ENCODE measurements around the gene RPS6KL1. TPM values are rescaled to one million over a fixed set of nuclear protein-coding genes. Genes with fewer than 3 reads are reported as not detected.

Gene RPS6KL1
- total RNA-seq, 4 donors from 2014 or later, result 4.2 to 12.7 (median 6.7) TPM

DNA sequence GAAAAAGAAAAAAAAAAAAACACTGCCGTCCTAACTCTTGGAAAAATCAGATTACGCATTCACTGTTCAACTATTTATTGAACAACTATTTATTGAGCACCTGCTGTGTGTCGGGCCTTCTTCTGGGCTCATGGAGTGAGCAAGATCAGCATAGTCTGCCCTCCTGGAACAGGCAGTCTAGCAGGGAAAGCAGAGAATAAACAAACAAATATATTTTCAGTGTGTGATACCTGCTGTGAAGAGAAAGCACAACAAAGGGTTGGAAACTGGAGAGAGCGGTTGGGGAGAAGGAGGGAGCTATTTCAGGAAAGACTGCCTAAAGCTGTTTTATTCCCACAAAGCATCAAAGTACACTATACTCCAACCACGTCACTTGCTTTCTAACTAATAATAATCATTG is 57.9 kb downstream of the RPS6KL1 start:
- H3K9me3 ChIP-seq, result no peaks in the 10 kb centered on the region
- no peak for DNase-seq
- H3K27me3 ChIP-seq, result no peaks in the 10 kb centered on the region
- no peaks in the 10 kb centered on the region for H3K36me3 ChIP-seq
- H3K4me3 ChIP-seq, result no peak overlapping the region
- H3K4me1 ChIP-seq, result peaks cover 0 to 7% (median 3%) of the 10 kb centered on the region in 4 donors
- TF ChIP-seq POLR2A (IDR thresholded peaks at IDR 0.05), result no peak
- TF ChIP-seq CTCF (IDR thresholded peaks at IDR 0.05), result no peak
- H3K27ac ChIP-seq, result no peak overlapping the region

DNA sequence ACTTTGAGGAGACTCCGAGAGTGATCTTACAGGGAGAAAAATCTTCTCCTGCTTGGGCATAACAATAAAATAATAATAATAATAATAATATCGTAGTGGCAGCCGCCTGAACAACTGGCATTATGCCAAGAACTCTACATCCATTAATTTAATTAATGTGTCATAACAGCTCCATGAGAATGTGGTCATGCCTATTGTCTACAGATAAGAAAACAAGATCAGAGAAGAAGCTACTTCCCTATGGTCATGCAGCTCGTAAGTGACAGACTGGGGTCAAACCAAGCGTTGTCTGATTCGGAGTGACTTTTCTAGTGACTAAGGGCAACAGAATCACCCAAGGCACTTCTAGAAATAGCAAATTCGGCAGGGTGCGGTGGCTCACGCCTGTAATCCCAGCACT is 58.9 kb downstream of the RPS6KL1 start:
- H3K27ac ChIP-seq, result no peak overlapping the region
- peaks cover 0 to 7% (median 3%) of the 10 kb centered on the region in 4 donors for H3K4me1 ChIP-seq
- H3K27me3 ChIP-seq, result no peaks in the 10 kb centered on the region
- no peaks in the 10 kb centered on the region for H3K9me3 ChIP-seq
- DNase-seq, result no peak
- no peak for TF ChIP-seq POLR2A (IDR thresholded peaks at IDR 0.05)
- no peak for TF ChIP-seq CTCF (IDR thresholded peaks at IDR 0.05)
- H3K4me3 ChIP-seq, result no peak overlapping the region
- H3K36me3 ChIP-seq, result no peaks in the 10 kb centered on the region

DNA sequence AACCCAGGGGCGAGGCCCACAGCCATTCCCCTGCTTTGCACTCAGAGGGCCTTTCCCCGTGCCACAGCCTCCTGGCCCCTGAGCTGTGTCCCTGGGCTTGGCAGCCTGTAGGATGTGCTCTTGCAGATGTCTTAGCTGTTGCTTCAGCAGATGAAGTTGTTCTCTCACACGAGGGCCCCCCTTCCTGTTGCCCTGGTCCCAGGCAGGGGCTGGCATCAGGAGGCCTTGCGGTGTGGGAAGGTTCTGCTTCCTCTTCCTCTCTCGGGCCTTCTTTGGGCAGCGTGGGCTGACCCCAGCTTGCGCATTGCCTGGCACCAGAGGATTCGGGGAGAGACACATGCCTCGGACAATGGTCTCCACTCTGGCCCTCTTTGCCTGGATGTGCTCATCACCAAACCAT is 59.8 kb downstream of the RPS6KL1 start:
- Histone ChIP-seq H3K27ac (no peak overlapping the region), H3K27me3 (no peaks in the 10 kb centered on the region), H3K4me3 (no peak overlapping the region), H3K9me3 (no peaks in the 10 kb centered on the region), H3K4me1 (peaks cover 0 to 7% (median 3%) of the 10 kb centered on the region in 4 donors), H3K36me3 (no peaks in the 10 kb centered on the region)
- DNase-seq, result no peak
- TF ChIP-seq CTCF (IDR thresholded peaks at IDR 0.05), result no peak
- TF ChIP-seq POLR2A (IDR thresholded peaks at IDR 0.05), result no peak

DNA sequence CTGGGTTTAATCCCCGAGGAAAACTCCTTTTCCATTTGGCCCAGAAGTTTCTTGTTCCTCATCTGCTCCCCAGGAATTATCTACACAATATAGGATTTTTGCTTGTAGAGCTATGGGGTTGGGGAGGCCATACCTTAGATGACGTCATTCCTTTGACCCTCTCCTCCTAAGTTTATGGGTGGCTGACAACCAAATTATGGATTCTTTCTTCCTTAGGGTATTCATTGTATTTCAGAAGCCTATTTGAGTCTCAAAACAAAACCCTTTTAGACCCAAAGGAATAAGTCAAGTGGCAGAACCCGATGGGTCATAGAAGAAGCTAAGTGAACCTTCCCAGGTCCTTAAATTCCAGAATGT is 61.3 kb downstream of the RPS6KL1 start:
- no peak for DNase-seq
- H3K36me3 ChIP-seq, result no peaks in the 10 kb centered on the region
- H3K27ac ChIP-seq, result no peak overlapping the region
- H3K4me3 ChIP-seq, result no peak overlapping the region
- H3K27me3 ChIP-seq, result no peaks in the 10 kb centered on the region
- no peaks in the 10 kb centered on the region for H3K9me3 ChIP-seq
- peaks cover 0 to 5% (median 0%) of the 10 kb centered on the region in 4 donors for H3K4me1 ChIP-seq
- TF ChIP-seq POLR2A (IDR thresholded peaks at IDR 0.05), result no peak
- TF ChIP-seq CTCF (IDR thresholded peaks at IDR 0.05), result no peak

DNA sequence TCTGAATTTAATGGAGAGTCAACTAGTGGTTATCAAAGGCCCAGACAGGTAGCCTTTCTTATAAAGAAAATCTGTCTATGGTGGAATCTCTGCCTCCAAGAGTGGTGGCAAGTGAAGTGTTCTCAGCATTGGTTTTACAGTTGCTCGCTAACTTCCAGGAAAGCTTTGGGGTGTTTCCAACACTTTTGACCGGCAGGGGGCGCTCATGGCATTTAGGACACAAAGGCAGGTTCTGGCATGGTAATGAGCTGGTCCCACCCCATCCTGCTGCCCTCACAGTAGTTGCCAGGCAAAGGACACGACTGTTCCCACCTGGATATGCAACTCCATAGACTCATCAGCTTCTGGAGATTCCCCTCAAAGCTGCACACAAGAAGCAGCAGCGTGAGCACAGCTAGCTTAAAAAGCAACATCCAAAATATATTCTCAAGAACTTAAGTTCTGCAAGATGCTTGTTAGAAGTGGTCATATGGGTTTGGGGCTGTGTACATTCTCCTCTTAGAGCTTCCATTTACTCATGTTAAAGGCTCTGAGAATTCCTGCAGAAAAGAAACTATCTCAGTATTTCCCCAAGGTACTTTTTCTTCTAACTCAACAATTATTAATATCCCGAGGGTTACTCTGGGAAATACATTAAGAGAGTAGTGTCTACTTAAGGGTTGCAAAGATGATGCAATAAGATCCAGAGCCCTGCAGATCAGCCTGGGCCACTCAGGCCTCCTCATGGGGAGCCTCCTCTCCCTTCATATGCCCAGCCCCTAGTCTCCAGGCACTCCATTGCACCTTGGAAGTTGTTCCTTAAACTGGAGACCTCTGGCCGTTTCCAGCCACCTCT is 61.9 kb downstream of the RPS6KL1 start:
- Histone ChIP-seq H3K27me3 (no peaks in the 10 kb centered on the region), H3K4me3 (no peak overlapping the region), H3K4me1 (peaks cover 0 to 5% (median 0%) of the 10 kb centered on the region in 4 donors), H3K9me3 (no peaks in the 10 kb centered on the region), H3K36me3 (no peaks in the 10 kb centered on the region), H3K27ac (no peak overlapping the region)
- TF ChIP-seq POLR2A (IDR thresholded peaks at IDR 0.05) (no peak), CTCF (IDR thresholded peaks at IDR 0.05) (peak; percentile 73 to 96 (median 88))
- peak; percentile 93 to 97 (median 95) for DNase-seq

All from Peyer's patch (tissue), 4 donors.